ENCODE data around the gene CTPS2.
"Not testable (repeated sequence)": the region's sequence is repeated elsewhere in the genome, so short reads cannot be mapped to it uniquely, and the experiment has no call there.

DNA sequence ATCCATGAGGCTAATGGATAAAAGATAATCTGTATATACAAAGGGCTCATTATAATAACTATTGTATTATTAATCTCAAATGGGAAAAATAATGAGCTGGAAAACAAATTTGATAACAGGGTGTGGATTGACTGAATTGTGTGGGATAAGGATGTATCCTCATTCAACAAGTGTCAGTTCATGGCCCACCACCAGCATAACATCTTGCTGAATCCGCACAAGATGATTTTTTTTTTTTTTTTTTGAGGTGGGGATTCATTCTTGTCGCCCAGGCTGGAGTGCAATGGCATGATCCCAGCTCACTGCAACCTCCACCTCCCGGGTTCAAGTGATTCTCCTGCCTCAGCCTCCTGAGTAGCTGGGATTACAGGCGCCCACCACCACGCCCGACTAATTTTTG is 3.2 kb upstream of the CTPS2 start:
- TF ChIP-seq, protein P1, sequence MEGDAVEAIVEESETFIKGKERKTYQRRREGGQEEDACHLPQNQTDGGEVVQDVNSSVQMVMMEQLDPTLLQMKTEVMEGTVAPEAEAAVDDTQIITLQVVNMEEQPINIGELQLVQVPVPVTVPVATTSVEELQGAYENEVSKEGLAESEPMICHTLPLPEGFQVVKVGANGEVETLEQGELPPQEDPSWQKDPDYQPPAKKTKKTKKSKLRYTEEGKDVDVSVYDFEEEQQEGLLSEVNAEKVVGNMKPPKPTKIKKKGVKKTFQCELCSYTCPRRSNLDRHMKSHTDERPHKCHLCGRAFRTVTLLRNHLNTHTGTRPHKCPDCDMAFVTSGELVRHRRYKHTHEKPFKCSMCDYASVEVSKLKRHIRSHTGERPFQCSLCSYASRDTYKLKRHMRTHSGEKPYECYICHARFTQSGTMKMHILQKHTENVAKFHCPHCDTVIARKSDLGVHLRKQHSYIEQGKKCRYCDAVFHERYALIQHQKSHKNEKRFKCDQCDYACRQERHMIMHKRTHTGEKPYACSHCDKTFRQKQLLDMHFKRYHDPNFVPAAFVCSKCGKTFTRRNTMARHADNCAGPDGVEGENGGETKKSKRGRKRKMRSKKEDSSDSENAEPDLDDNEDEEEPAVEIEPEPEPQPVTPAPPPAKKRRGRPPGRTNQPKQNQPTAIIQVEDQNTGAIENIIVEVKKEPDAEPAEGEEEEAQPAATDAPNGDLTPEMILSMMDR (IDR thresholded peaks at IDR 0.05 in 8 of 11, conservative IDR thresholded peaks at IDR 0.05 in 3 of 11), result not testable (repeated sequence)
- TF ChIP-seq POLR2A, POLR2AphosphoS5 (IDR thresholded peaks at IDR 0.05): not testable (repeated sequence)

Data from spleen (tissue), 7 donors.